ENCODE results near the gene CACTIN.
A peak's percentile ranks its signal among the peaks of the same experiment; 100 is the strongest.

GRCh38 chr19:3665681-3666544, 39.3 kb upstream of the CACTIN start:
- TF ChIP-seq EZH2 (IDR thresholded peaks at IDR 0.05; ENCODE audit: low read length), result no peak
- peak; percentile 49 to 96 (median 95) for TF ChIP-seq CTCF (optimal IDR thresholded peaks at IDR 0.05 in 1 of 3, IDR thresholded peaks at IDR 0.05 in 1 of 3, conservative IDR thresholded peaks at IDR 0.05 in 1 of 3; ENCODE audit: extremely low read depth in 1 of 3, insufficient read depth in 2 of 3, low read length in 3 of 3)
